Measurements from ENCODE around the gene ZMYM4.

The ZMYM4 gene

GRCh38 chr1:35278886-35279554 lies 10.5 kb downstream of the ZMYM4 start:
- no peak for FAIRE-seq

DNA sequence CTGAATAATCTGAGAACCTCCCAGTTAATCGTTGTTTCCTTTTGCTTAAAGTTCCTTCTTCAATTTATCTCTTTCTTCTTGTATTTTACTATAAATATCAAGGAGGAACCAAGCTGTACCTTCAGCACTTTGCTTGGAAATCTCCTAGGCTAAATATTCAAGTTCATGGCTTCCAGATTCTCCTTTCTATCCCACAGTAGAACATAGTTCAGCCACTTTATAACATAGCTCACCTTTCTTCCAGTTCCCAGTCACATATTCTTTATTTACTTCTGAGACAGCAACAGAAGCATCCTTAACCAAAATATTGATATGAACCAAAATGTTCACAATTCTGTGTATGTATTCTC lies 11.0 kb downstream of the ZMYM4 start:
- no peak for FAIRE-seq

DNA sequence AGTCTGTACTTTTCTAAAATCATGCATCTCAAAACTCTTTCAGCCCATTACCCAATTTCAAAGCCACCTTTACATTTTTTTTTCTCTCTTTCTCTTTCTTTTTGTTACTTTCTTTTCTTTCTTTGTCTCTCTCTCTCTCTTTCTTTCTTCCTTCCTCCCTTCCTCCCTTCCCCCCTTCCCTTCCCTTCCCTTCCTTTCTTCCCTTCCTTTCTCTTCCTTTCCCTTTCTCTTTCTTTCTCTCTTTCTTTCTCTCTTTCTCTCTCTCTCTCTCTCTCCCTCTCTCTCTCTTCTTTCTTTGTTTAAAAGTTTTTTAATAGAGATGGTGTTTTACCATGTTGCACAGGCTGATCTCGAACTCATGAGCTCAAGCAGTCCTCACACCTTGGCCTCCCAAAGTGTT lies 11.5 kb downstream of the ZMYM4 start:
- no peak for FAIRE-seq

DNA sequence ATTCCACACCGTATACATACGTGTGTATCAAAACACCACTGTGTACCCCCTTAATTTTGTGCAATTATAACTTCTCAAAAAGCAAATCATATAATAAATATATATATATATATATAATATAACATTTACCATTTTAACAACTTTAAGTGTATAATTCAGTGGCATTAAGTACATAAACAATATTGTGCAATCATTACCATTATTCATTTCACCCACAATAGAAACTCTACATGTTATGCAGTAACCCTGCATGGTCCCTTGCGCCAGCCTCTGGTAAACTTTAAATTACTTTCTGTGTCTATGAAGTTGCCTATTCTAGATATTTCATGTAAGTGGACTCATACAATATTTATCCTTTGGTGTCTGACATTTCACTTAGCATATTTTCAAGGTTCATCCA lies 13.1 kb downstream of the ZMYM4 start:
- FAIRE-seq: no peak

- no peak for FAIRE-seq
Measured at GRCh38 chr1:35282172-35282571, 13.7 kb downstream of the ZMYM4 start.

- FAIRE-seq: no peak
Measured at GRCh38 chr1:35284852-35285251, 16.3 kb downstream of the ZMYM4 start.

DNA sequence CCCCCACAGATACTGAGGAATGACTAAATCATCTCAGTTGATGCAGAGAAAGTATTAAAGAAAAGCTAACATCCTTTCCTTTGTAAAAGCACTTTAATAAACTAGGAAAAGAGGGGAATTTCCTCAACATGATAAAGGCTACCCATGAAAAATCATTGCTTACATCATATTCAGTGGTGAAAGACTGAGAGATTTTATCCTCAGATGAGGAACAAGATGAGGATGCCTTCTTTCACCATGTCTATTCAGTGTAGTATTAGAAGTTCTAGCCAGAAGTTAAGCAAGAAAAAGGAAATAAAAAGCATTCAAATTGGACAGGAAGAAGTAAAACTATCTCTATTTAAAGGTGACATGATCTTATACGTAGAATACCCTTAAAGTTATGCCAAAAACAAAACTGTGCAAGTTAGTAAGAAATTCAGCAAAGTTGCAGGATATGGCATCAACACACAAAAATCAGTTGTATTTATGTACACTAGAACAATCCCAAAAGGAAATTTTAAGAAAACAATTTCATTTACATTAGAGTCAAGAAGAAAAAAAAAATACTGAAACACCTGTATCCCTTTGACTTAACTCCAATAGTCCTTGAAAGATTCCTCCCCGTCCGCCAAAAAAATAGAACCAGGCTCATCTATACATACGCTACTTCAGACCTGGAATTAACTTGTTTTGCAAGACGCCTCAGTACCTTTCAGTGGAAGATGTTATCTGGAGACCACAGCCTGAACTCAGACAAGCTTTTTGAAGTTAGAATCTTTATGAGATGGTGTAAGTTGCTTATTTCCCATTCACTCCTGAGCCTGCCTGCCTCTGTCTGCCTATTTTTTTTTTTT lies 17.5 kb downstream of the ZMYM4 start:
- no peak for FAIRE-seq

DNA sequence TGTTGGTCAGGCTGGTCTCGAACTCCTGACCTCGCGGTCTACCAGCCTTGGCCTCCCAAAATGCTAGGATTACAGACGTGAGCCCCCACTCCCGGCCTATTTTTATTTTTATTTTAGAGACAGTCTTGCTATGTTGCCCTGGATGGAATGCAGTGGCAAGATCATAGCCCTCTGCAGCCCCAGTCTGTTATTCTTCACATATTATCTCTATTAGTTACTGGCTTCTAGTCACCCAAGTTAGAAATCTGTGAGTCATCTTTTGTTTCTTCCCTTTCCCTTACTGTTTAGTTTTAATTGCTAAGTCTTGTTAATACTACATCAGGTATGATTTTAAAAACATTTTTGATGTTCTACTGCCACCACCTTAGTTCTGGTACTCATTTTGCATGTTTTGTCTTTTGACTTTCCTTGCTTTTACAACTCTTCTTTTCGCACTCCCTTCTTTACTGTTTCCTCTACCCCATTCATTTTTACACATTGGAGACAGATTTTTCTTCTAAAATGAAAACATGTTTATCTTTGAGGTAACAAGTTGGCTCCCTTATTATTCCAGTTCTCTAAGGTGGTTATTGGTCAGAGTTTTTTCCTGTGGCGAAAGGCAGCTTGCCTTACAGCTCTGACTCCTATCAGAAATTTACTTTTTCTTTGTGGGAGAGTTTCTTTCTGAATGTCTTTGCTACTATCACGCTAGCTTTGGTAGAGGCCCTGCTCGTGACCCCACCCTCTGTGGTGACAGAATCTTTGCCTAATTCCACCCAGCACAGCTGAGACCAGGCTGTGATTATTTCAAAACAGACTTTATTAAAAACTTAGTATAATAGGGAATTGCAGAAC lies 19.5 kb downstream of the ZMYM4 start:
- FAIRE-seq: no peak

DNA sequence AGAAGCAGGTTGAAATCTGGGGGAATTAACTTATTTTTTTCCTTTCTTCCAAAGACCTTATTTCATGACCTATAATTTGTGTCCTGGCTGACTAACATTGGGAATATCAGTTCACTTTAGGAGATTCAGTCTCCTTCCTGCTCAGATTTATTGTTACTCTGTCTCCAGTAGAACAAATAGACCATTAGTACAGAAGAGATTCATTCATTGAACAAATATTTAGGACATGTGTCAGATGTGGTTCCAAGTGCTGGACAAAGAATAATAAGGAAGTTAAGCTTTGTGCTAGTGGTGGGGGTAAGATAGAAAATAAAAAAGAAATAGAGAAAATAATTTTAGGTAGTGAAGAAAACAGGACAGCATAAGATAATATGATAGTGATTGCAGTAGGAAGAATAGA lies 20.3 kb downstream of the ZMYM4 start:
- FAIRE-seq: no peak

DNA sequence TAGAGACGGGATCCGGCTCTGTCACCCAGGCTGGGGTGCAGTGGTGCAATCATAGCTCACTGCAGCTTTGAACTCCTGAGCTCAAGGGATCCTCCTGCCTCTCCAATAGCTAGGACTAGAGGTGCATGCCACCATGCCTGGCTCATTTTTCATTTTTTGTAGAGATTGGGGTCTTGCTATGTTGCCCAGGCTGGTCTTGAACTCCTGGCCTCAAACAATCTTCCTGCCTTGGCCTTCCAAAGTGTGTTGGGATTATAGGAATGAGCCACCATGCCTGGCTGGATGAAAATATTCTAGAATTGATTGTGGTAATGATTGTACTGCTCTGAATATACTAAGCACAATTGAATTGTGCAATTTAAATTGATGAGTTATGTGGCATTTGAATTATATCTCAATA lies 21.9 kb downstream of the ZMYM4 start:
- no peak for FAIRE-seq

GRCh38 chr1:35294809-35295208 lies 26.3 kb downstream of the ZMYM4 start:
- FAIRE-seq: no peak

- no peak for FAIRE-seq
Measured at GRCh38 chr1:35297886-35298285, 29.4 kb downstream of the ZMYM4 start.

- FAIRE-seq: no peak
Measured at GRCh38 chr1:35298464-35298863, 30.0 kb downstream of the ZMYM4 start.

DNA sequence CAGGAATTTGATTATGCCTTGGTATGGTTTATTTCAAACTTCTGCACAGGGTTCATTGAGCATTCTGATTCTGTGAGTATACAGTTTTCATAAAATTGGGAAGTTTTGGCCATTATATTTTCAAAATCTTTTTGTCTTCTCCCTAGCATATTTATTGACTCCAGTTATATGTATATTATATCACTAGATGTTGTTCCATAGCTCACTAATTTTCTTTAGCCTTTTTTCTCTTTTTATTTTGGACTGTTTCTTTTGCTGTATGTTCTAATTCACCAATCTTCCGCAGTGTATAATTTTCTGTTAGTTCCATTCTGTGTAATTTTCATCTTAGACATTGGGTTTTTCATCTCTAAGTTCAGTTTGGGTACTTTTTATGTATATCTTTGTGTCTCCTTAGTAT lies 31.9 kb downstream of the ZMYM4 start:
- no peak for FAIRE-seq

GRCh38 chr1:35301674-35302392 lies 33.3 kb downstream of the ZMYM4 start:
- no peak for FAIRE-seq

GRCh38 chr1:35305383-35305782 lies 36.9 kb downstream of the ZMYM4 start:
- no peak for FAIRE-seq

DNA sequence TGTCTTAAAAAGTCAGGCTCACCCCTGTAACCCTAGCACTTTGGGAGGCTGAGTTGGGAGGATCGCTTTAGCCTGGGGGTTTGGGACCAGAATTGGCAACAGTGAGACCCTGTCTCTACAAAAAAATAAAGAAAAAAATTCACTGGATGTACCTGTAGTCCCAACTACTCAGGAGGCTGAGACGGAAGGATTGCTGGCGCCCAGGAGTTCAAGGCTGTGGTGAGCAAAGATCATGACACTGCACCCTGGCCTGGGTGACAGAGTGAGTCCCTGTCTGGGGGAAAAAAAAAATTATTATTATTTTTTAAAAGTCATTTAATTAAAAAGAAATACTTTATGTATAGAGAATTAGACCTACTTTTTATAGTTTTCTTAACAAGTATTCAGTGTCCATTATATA lies 47.1 kb downstream of the ZMYM4 start:
- FAIRE-seq: no peak

DNA sequence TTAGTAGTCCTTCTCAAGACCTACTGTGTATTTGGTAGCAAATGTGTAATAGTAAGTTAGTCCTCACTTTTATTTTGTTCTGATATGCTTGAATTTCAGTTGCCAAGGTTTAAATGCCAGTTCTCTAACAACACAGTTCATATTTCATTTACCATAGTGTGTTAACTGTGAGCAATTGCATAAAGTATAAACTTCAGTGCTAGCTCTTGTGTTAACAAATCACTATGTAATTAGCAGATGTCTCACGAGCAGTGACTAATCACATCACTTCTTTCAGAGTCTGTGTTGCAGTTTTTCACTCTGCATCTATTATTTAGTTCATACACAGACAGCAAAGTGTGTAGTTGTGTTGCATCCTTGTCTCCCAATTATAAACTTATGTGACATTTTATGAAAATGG lies 47.8 kb downstream of the ZMYM4 start:
- no peak for FAIRE-seq

- no peak for FAIRE-seq
Measured at GRCh38 chr1:35319988-35320713, 51.6 kb downstream of the ZMYM4 start.

DNA sequence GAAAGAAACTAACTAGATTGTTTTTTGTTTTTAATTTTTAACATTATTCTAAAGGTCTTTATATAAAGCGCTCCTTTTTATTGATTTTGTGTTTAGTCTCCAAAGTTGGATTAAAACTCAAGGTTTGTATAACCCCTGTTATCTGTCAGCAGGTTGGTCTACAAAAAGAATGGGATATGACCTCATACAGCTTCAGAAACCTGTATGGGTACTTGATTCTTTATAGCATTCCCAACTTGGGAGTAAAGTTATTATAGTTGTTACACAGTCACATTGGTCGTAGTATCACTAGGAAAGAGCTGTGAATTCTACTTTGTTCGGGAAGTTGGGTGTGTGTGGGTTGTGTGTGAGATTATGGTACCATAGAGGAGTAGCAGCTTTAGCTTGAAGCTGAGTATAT lies 52.4 kb downstream of the ZMYM4 start:
- FAIRE-seq: no peak

DNA sequence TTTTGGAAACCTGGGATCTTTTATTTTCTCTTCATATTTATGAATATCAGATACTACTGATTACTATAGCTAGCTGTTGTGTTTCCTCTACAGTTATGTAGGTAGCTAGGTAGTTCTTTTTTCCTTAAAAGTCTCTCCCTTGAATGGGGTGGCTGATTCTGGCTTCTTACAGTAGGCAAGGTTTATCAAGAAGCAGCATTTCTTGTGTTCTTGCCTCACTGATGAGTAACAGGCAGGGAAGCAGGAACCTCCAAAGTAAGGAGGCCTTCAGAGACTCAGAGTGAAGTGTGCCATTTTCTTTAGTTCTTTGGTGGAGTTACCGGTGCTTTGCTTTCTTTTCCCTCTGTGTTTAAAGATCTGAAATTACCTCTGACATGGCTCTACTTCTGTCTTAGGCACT lies 56.0 kb downstream of the ZMYM4 start:
- FAIRE-seq: no peak

DNA sequence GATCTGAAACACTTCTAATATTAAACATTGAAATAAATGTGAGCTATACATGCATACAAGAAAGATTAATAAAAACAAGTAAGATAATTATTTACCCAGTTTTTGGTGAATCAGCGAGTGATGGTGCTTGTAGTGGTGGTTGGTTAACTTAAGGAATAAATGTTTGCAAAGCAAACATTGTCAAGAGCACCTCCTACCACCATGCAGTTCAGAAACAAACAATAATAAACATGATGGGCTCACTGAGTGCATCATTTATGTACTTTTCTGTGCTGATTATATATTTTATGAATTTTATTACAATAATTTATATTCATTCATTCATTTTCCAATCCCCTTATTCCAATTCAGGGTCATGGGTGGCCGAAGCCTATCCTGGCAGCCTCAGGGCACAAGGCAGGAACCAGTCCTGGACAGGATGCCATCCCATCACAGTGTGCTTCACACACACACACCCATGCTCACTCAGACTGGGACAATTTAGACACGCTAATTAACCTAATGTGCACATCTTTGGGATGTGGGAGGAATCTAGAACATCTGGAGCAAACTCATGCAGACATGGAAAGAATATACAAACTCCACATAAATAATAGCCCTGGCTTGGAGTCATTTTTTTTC lies 57.8 kb downstream of the ZMYM4 start:
- FAIRE-seq: no peak
